Limb (tissue), 2 donors: ENCODE measurements around the gene TFIP11.
A peak's percentile ranks its signal among the peaks of the same experiment; 100 is the strongest.

ENCODE experiments used
- DNase-seq, 2 donors: peaks; one replicate each; pipeline ENCODE4 v3.0.0-alpha.2; 2016; ENCODE audit errors: extremely low spot score in 2 of 2

Gene TFIP11

DNA sequence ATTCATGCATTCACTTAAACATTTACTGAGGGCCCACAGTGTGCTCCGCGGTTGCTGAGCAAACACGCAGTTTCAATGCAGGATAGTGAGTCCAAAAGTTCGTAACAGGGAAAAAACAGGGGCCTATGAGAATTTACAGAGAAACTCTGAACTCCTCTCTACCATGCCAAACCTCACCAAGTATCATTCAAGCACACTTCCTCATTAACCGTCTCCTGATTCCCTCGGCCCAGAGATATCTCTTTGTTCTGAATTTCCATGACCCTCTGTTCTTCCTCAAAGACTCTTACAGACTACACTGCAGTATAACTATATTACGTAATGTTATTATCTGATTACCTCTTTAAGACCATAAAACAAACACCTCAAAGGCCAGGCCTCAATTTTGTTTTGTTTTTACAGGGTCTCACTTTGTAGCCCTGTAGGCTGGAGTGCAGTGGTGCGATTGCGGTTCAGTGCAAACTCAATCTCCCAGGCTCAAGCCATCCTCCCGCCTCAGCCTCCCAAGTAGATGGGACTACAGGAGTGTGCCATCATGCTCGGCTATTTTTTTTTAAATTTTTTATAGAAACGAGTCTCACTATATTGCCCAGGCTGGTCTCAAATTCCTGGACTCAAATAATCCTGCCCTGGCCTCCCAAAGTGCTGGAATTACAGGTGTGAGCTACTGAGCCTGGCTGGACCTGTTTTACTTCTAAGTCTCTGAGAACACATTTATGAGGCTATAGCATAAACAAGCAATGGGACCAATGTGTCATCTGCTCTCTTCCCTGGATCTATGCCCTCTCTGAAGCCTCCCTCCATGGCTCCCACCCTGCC is 32.3 kb downstream of the TFIP11 start:
- DNase-seq, result no peak

DNA sequence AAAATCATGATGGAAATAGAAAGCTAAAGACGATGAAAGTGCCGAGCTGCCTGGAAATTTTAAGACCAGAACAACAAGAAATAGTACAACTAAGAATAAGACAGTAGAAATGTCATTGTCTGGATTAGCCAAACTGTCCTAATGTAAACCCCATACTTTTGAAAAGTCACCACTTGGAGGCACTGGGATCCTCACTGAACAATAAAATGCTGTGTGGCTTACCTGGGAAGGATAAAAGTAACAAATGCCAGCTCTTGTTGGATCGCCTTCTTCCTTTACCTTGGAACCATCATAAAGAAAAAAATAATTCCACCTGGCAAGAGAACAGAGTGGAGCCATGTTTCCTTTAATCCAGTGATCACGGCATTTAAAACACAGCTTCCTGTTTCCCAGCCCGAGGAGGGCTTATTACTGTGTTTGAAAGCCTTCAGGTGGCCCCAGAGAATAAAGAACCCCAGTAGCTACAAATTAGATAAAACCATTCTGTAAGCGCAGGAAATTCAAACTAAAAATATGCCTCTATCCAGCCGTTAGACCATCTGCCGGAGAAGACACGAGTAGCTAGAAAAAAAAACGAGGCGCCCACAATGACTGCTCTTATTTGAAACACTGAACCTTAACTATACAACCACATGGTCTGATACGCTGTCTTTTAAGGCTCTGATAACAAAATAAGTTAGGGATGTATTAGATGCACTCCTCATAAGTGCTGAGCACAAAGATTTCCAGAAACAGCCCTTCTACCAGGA is 33.1 kb downstream of the TFIP11 start:
- no peak for DNase-seq

DNA sequence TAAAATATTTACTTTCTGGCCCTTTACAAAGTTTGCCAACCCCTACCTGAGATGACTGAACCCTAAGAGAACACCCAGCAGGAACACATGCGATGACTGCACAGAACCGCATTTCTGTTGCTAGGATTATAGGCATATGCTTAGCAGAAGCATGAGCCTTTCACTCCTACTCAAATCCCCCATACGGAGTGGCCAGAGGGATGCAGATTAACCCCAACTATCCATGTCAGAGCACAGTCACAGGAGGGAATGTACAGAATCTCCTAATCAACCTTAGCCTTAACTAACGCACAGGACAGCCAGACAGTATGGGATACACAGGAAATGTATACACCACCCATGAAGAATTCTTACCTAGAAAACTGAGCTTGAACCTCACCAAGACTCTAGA is 34.9 kb downstream of the TFIP11 start:
- DNase-seq, result no peak

DNA sequence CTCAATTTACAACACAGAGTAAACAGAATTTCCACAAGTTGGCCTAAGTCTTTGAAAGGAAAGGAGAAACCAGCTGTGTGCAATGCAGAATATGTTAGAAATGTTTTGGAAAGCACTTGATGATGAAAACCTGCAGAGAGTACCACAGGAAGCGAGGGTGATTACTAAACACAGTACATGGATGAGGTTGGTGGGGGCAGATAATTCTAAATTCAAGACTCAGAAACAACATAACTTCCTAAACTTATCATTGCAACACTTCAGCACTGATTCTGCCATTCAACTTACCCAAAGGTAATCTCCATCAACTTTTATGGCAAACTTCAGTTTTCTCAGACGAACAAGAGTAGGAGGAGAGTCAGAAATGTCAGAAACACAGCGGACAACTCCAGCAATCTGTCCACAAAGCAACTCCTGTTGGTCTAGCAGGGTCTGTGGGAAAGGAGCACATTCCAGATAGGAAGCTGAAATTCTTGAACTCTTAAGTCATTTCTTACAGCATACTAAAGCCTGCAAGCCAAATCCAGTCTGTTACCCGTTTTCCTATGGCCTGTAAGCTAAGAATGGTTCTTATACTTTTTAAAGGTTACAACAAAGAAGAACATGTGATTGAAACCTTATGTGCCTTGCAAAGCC is 35.5 kb downstream of the TFIP11 start:
- no peak for DNase-seq

DNA sequence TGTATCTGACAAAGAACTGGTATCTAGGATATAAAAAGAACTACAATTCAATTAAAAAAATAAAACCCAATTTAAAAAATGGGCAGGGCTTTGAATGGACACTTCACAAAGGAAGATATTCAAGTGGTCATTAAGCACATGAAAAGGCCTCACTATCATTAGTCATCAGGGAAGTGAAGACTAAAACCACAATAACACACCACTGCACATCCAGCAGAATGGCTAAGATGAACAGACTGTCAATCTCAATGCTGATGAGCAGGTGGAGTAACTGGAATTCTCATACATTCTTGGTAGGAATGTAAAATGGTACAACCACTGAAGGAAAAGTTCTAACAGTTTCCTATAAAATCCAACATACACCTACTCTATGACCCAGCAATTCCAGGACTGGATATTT is 37.6 kb downstream of the TFIP11 start:
- no peak for DNase-seq

DNA sequence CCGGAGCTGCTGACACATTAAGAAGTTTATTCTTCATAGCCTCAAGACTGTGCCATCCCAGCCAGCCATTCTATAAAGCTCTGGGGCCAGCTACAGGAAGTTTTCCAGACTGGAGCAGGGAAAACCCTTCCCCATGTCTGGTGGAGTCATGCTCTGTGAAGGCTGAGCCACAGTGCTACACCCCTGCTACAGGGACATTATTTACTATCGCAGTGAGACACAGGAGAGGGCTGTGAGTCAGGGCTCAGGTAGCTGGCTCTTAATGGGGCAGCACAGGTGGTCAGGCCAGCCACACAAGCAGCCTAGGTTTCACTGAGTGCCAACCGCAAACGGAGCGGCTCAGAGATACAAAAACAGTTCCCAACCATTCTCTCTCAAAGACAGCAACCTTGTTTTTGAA is 40.8 kb downstream of the TFIP11 start:
- no peak for DNase-seq

DNA sequence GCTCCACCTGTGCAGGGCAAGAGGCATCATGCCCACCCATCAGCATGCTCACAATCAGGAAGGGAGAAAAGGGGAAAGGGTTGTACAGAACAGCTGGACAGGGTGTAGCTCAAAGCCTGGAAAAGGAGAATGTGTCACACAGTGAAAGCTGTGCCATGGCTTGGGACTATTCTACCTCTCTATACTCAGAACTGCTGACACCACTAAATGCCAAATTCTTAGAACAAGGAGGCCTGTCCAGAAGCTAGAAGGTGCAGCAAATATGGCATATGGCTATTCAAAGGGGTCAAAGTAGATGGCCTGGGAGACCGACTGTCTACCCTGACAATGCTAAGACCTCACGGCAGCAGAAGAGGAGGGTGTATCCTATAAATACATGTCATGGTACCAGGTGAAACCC is 41.5 kb downstream of the TFIP11 start:
- no peak for DNase-seq

DNA sequence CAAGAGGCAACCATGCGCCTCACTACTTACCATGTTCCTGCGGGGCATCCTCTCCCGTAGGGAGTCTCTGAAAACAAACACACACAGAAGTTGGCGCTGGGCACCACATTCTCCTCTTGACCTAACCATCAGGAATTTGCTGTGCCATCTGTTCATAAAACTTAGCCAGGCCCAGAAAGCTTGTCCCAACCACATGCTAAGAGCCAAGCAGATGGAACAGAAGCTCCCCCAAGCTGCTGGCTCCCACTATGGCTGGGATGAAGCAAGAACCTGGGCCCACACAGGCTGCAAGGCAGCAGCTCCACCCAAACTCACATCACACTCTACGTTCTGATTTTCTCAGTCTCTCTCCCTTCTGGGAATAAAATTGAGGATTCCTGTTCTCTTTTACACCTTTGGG is 46.1 kb downstream of the TFIP11 start:
- DNase-seq, result no peak

DNA sequence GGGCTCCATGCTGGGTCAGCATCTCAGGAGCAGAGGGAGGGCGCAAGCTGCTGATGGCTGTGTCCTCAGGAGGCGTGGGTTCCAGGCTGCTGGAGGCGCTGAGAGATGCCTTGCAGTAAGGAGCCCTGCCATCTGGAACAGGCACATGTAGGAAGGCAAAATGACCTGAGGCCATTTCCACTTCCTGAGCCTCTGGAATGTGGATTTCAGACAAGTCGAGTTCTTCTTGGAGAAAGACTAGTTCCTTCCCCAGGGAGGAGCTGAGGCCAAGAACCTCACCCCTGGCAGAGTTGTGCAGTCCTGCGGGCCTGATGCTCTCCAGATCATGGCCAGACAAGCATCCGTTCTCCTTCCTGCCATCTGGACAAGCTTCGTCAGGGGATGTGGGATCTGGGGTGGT is 48.0 kb downstream of the TFIP11 start:
- no peak for DNase-seq

DNA sequence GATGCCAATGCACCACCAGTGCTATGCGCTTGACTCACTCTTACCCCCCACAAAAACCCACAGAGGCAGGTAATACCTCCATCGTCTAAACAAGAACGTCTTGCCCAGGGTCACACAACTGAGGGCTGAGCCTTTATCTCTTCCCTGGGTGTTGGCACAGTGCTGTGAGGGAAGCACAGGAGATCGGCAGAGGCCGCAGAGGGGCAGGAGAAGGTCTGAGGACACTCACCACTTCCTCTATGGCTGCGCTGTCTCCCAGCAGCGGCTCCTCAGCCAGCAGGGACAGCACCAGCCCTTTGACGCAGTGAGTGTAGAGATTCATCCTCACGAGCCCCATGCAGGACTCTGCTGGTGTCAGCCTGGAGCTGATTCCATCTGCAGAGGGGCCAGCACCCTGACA is 48.6 kb downstream of the TFIP11 start:
- DNase-seq, result no peak

DNA sequence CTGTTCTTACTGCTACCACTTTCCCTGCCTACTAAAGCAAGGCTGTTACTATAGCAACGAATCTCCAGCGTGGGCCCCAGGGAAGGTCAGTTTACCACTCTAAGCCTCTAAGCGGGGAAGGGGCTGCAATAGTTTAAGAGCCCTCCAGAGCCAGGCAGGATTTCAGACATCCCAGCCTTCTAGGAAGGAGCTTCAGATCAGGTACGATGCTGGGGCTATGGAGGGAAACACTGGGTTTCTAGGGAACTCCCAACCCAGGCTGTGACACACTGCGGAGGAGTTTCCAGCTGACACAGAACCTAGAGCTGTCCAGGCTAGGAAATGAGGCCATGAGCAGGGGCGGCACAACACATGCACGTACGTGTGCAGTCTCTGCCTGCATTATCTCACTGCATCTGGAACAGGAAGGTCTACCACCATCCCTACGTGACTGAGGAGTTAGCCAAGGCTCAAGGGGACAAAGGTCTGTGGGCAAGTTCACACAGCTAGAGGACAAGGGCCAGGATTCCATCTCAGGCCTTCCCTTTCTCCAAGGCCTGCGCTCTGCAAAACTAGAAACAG is 49.1 kb downstream of the TFIP11 start:
- DNase-seq, result peak in 1 of 2 donors; percentile 58

DNA sequence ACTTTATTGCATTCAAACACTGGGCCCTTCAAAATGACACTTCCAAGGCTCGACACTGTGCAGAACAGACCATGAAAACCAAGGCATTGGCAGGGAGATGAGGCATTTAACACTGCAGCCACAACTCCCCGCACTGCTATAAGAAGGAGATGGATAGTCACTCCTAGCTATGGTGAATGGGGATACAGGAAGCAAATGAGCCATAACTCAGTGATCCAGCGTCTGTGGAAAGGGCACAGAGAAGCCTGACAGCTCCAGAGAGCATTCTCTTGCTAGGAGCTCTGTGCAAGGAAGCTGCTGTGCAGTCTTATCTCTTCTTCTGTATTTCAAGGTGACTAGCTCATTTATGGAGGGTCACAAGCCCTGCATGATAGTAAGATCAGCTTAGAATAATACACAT is 49.6 kb downstream of the TFIP11 start:
- DNase-seq, result no peak

DNA sequence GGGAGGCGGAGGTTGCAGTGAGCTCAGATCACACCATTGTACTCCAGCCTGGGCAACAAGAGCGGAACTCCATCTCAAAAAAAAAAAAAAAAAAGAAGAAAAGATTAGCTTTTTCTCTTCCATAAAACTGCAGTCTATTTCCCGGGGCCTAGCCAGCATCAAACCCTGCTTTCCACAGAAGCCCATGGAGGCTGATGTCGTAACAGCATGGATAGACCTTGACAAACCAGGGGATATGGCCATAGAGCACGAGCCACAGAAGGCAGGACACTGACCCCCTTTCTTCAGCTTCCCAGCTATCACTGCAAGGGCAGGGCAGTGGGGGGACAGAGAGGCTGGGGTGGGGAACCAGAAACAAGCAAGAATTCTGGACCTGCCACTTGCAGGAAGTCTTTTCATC is 50.2 kb downstream of the TFIP11 start:
- no peak for DNase-seq

DNA sequence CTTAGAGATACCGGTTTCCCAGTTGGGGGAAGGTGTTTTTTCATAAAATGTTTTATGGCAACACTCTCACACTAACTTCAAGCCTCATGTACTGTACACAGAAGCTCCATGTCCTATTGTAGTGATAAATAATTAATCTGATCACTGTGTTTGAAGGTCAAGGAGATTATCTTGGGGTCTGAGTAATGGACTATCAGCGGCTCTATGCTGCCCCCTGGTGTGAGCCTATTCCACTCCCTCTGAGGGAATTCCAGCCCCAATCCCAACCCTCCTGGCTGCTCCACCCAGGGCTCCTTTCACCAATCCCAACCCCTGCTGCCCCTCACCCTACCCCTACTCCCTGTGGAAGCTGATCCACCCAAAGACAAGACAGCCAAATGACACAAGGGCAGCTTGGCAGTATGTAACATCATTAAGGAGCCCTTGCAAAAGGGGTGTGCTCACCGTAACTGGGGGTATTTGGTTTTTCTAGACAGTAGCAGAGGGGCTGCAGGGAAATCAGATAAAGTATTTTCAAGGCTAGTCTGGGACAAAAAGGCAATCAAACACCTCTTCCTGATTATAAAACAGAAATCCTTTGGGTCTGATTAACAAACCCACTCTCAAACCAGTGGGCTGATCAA is 51.0 kb downstream of the TFIP11 start:
- peak; percentile 45 to 77 for DNase-seq

DNA sequence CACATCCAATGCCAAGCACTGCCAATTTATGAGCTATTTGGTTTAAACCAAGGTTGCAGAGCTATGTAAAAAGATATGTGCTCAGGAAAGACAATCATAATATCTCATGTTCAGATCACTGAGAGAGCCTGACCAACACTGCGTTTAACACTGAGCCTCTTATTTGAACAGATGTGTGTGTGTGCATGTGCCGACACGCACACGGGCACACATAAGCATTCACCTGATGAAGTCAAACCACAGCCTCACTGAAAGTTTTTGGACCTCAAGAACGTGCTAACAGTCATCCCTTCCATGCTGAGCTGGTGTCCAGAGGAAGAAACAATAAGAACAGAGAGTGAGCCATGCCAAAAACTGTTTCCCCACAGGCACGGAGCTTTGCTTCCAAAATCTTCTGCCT is 52.1 kb downstream of the TFIP11 start:
- no peak for DNase-seq

DNA sequence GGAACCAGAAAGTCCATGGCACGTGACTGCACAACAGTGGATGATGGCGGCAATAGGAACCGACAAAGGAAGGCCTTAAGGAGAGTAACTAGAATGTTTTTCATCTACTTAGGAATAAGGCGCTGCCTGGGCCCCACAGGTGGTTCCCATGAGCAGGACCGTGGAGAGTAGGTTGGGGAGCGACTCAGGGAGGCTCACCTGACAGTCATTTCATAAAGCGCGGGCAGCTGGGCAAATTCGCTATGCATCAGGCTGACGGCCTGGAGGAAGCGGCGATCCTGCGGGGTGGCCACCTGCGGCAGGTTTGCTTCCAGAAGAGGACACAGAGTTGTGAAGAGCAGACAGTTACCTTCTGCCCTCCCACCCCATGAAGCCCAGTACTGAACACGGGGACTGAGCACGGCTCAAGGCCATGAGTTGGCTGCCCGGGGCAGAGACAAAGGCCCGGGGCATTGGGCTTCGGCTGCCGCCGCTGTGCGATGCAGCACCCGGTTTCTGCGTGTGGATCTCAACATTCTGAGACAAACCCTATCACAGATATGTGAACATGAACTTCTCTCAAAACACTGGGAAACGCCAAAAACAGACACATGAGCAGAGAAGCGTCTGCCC is 54.5 kb downstream of the TFIP11 start:
- DNase-seq, result no peak

DNA sequence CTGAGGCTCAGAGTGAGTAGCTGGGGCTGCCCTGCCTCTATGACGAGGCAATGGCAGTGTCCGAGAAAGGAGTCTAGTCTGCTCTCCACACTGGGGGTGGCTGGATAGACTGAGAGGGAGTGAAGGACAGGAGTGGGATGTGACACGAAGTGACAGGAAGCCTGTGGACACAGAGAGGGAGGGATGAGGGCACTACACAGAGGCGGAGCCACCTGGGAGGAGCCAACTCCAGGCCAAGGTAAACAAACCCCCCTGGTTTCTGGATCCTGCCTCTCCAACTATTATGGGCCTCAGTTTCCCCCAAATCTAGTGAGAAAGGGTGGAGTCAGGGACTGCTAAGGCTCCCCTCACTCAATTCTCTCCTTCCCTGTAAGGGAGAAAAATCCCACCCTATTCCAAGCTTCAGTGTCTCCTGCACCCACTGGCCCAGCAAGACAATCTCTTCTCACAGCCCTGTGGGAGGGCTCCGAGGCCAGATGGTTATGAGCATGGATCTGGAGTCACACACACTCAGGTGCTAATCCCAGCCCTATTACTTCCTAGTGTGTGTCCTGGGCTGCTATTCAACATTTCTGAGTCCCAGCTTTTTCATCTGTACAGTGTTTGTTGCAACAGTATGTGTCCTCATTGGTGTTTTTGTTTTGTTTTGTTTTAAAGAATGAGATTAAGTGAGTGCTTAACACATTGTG is 58.3 kb downstream of the TFIP11 start:
- DNase-seq, result no peak

DNA sequence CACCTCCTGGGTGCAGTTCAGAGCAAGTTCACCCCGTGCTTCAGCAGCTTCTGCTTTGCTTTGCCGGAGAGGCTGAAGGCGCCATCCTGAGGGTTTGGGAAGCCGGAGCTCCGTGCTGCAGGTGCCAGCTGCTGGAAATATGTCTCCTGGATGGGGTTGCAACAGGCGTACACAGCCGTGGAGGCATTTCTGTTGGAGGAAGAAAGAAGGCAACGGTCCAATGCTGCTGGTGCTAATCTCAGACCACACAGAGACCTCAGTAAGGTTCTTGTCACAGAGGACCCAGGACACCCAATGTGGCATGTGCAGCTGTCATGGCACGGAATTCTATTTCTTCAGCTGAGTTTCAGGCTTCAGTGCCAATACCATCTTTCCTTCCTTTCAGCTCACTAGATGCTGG is 59.1 kb downstream of the TFIP11 start:
- DNase-seq, result peak in 1 of 2 donors; percentile 27

DNA sequence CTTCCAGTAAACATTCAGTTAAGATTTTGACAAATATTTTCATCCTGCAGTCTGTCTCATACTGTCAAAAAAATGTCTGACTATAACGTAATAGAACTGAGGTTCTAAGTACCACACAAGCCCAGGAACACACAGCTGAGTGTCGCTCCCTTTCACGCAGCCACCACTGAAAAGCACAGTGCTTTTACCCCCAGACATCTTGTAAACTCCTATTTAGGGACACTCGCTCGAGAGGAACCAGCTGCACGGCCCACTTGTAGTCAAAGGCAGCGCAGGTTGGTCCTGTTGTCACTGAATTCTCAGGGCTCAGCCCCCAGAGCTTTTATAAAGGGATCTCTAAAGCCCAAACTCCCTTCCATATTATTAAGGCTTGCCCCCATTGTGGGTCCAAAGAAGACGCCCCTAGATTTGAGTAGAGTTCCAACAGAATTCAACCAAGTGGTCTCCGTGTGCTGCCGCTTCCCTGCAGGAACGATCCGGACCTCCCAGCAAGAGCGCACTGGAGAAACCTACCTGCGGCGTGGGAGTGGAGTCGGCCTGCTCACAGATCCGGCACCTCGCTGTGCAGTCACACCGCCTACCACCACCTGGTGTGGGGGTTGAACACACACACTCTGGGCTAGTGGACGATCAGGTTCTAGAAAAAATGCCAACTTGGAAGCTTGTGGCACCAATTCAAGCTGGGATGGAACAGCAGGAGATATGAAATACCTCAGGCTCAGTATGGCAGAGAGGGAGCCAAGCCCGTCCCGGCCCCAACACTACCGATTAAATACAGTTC is 59.8 kb downstream of the TFIP11 start:
- no peak for DNase-seq
